Omental fat pad (tissue), 4 donors: ENCODE data around the gene ANAPC2. TPM values are rescaled to one million over a fixed set of nuclear protein-coding genes. Genes with fewer than 3 reads are reported as not detected.

Experiments used
- ATAC-seq: fragments of 150-250 bp; one replicate; pipeline ENCODE4 v1.9.1; 2016; ENCODE audit warnings: mild to moderate bottlenecking, moderate library complexity; ENCODE audit not compliant: low FRiP score
- DNase-seq: peaks from one replicate; pipeline ENCODE4 v3.0.0-alpha.2; 2019; ENCODE audit warnings: low spot score
- CTCF ChIP-seq, 3 donors: fragments of 450-650 bp; IDR thresholded peaks; one replicate each; pipeline ENCODE4 v1.5.1; 2016 to 2017; ENCODE audit warnings: antibody characterized with exemption in 3 of 3, mild to moderate bottlenecking in 3 of 3, moderate library complexity in 2 of 3
- total RNA-seq, 4 donors: library from RNA; depleted of rRNA; stranded (reverse); fragments of >200 nt; gene quantifications; one replicate each; pipeline ENCODE4 v1.1.0, GENCODE V29; 2016

Gene ANAPC2
- total RNA-seq, 4 donors from 2014 or later = 17.4 to 38.8 (median 22.8) TPM

GRCh38 chr9:137140151-137141012 lies 48.0 kb downstream of the ANAPC2 start:
- ATAC-seq (no peak), DNase-seq (no peak)
- TF ChIP-seq CTCF (IDR thresholded peaks at IDR 0.05) = no peak

GRCh38 chr9:137139468-137140150 lies 48.8 kb downstream of the ANAPC2 start:
- ATAC-seq (no peak), DNase-seq (no peak)
- no peak for TF ChIP-seq CTCF (IDR thresholded peaks at IDR 0.05)

GRCh38 chr9:137138722-137139467 lies 49.5 kb downstream of the ANAPC2 start, which contains the start of gene GRIN1:
Gene GRIN1 (plus strand): TSS chr9:137139154. CDS start chr9:137139487, 333 bp downstream.
- ATAC-seq (peak; percentile 51), DNase-seq (no peak)
- no peak for TF ChIP-seq CTCF (IDR thresholded peaks at IDR 0.05)

GRCh38 chr9:137138058-137138721 lies 50.2 kb downstream of the ANAPC2 start:
- TF ChIP-seq CTCF (IDR thresholded peaks at IDR 0.05) = no peak
- ATAC-seq (no peak), DNase-seq (no peak)

GRCh38 chr9:137136881-137137607 lies 51.3 kb downstream of the ANAPC2 start:
- TF ChIP-seq CTCF (IDR thresholded peaks at IDR 0.05) = no peak
- DNase-seq (no peak), ATAC-seq (no peak)
